B cell (primary cell): ENCODE results near the gene CHD5. TPM values are rescaled to one million over a fixed set of nuclear protein-coding genes. Genes with fewer than 3 reads are reported as not detected.

Experiments used
- ATAC-seq: fragments of 200-7000 bp; cut with Tn5 transposase; one replicate; pipeline ENCODE4 v1.10.0; 2021; ENCODE audit warnings: low read depth, mild to moderate bottlenecking, moderate number of reproducible peaks, moderate library complexity
- CTCF ChIA-PET: fragments of 350-600 bp; sonication (Branson Sonifier 250); formaldehyde crosslinking; loops from one replicate; lab custom pipeline; 2021; ENCODE audit warnings: antibody characterized with exemption, inconsistent platforms; lab: Charles Lee
- POLR2A ChIA-PET: fragments of 350-600 bp; sonication (Branson Sonifier 250); formaldehyde crosslinking; loops from one replicate; lab custom pipeline; 2021; ENCODE audit warnings: antibody characterized with exemption; lab: Charles Lee
- DNase-seq: peaks from one replicate; pipeline ENCODE4 v3.0.0; 2013
- H2AFZ ChIP-seq: 2 replicates; pipeline ENCODE4 v1.6.1; 2012; ENCODE audit warnings: mild to moderate bottlenecking, low read depth, low read length; ENCODE audit not compliant: insufficient read depth, poor library complexity, severe bottlenecking
- H3K27ac ChIP-seq, 2 donors: 1 replicate in 1 of 2; 2 replicates in 1 of 2; pipeline ENCODE4 v1.5.1; 2012 to 2013; ENCODE audit warnings: low read length in 2 of 2, mild to moderate bottlenecking in 2 of 2, moderate library complexity in 1 of 2
- H3K27me3 ChIP-seq, 4 experiments: fragments of 200-600 bp in 1 of 4; sonication (generic) in 1 of 4; replicated peaks in 1 of 4; 1 replicate in 2 of 4; 2 replicates in 2 of 4; pipeline versions ENCODE4 v1.6.1 to v1.7.0; 2013 to 2016; ENCODE audit warnings: low read length in 3 of 4, mild to moderate bottlenecking in 2 of 4, mixed read lengths in 1 of 4, moderate library complexity in 1 of 4; ENCODE audit not compliant: insufficient read depth in 4 of 4, control insufficient read depth in 3 of 4; ENCODE audit errors: control extremely low read depth in 1 of 4
- H3K36me3 ChIP-seq, 2 experiments: replicated peaks in 1 of 2; 1 replicate in 1 of 2; 2 replicates in 1 of 2; pipeline versions ENCODE4 v1.6.1 to v1.7.1; 2013; ENCODE audit warnings: low read length in 1 of 2; ENCODE audit not compliant: insufficient read depth in 2 of 2, control insufficient read depth in 1 of 2; ENCODE audit errors: control extremely low read depth in 1 of 2, extremely low read depth in 1 of 2
- H3K4me1 ChIP-seq, 2 donors: fragments of 200-600 bp in 1 of 2; sonication (generic) in 1 of 2; 1 replicate in 1 of 2; 2 replicates in 1 of 2; pipeline versions ENCODE4 v1.5.1 to v1.6.1; 2013 to 2017; ENCODE audit warnings: low read length in 2 of 2; ENCODE audit not compliant: control insufficient read depth in 2 of 2, insufficient read depth in 2 of 2
- H3K4me2 ChIP-seq: replicated peaks from 2 replicates; pipeline ENCODE3; 2012; ENCODE audit warnings: mild to moderate bottlenecking, low read depth, low read length; ENCODE audit not compliant: poor library complexity, severe bottlenecking
- H3K4me3 ChIP-seq, 5 experiments: fragments of 200-600 bp in 1 of 5; sonication (generic) in 1 of 5; 1 replicate in 3 of 5; 2 replicates in 2 of 5; pipeline versions ENCODE4 v1.5.1 to v1.7.0; 2011 to 2016; ENCODE audit warnings: low read length in 4 of 5, mild to moderate bottlenecking in 4 of 5, low read depth in 2 of 5, control low read depth in 1 of 5, moderate library complexity in 1 of 5; ENCODE audit not compliant: insufficient read depth in 1 of 5; ENCODE audit errors: control extremely low read depth in 1 of 5, extremely low read depth in 1 of 5
- H3K79me2 ChIP-seq: fragments of 200-600 bp; sonication (generic); one replicate; pipeline ENCODE4 v1.6.0; 2016; ENCODE audit warnings: low read length; ENCODE audit not compliant: control insufficient read depth, insufficient read depth
- H3K9ac ChIP-seq: fragments of 200-600 bp; sonication (generic); 2 replicates; pipeline ENCODE4 v1.6.1; 2017; ENCODE audit warnings: mild to moderate bottlenecking, low read length, moderate library complexity
- H3K9me3 ChIP-seq, 3 donors: one replicate each; pipeline versions ENCODE4 v1.6.1 to v1.7.1; 2013; ENCODE audit warnings: low read length in 2 of 3; ENCODE audit not compliant: control insufficient read depth in 2 of 3, insufficient read depth in 1 of 3; ENCODE audit errors: control extremely low read depth in 1 of 3
- H4K20me1 ChIP-seq: 2 replicates; pipeline ENCODE4 v1.6.0; 2012; ENCODE audit warnings: mild to moderate bottlenecking, low read length; ENCODE audit not compliant: insufficient read depth, control insufficient read depth, poor library complexity, severe bottlenecking
- H3K27ac Mint-ChIP-seq: one replicate; pipeline ENCODE4 v1.8.0; 2021; ENCODE audit warnings: mixed read lengths
- H3K27me3 Mint-ChIP-seq: one replicate; pipeline ENCODE4 v1.8.0; 2021; ENCODE audit warnings: mixed read lengths
- H3K4me1 Mint-ChIP-seq: one replicate; pipeline ENCODE4 v1.8.0; 2021; ENCODE audit warnings: mixed read lengths
- H3K4me3 Mint-ChIP-seq: one replicate; pipeline ENCODE4 v1.8.0; 2021; ENCODE audit warnings: mixed read lengths
- H3K9me3 Mint-ChIP-seq: one replicate; pipeline ENCODE4 v1.8.0; 2022; ENCODE audit warnings: mixed read lengths; ENCODE audit not compliant: insufficient read depth
- CTCF ChIP-seq: fragments of 200-600 bp; IDR thresholded peaks from one replicate; pipeline ENCODE4 v1.8.0; 2022; ENCODE audit warnings: antibody characterized with exemption, mild to moderate bottlenecking
- EZH2 ChIP-seq: IDR thresholded peaks from 2 replicates; pipeline ENCODE4 v1.6.1; 2012; ENCODE audit warnings: borderline replicate concordance, low read depth, mild to moderate bottlenecking, moderate library complexity, low read length; ENCODE audit not compliant: insufficient read depth, poor library complexity, severe bottlenecking
- WGBS: methylation state at CpG from one replicate; pipeline ENCODE4 v1.1.5; 2013; ENCODE audit warnings: missing lambda C conversion rate; ENCODE audit not compliant: insufficient coverage; 5-methylcytosine and 5-hydroxymethylcytosine counted together
- intact Hi-C: fragments of 100-400 bp; cut with micrococcal nuclease; formaldehyde crosslinking; loops from one replicate; pipeline ENCODE4 v1.10.0; 2022
- polyA plus RNA-seq: library from polyadenylated mRNA; depleted of rRNA; stranded (reverse); fragments of >200 nt; gene quantifications from 2 replicates; pipeline ENCODE4 v1.2.3, GENCODE V29; 2012
- total RNA-seq, 2 donors: library from RNA; stranded (reverse); fragments of 120-200 nt in 1 of 2; gene quantifications; 1 replicate in 1 of 2; 2 replicates in 1 of 2; pipeline versions ENCODE4 v1.2.3 to v1.2.4, GENCODE V29; 2013 to 2022

The CHD5 gene
- total and polyA plus RNA-seq, 2 donors (not counting 1 experiment from before 2014, with no cell fraction given) = 0.18 to 0.20 TPM

- Histone ChIP-seq H3K27me3 (peaks cover 0 to 36% (median 6%) of the 10 kb centered on the region in 4 experiments), H3K4me2 (peak overlapping the region; percentile 1), H3K4me3 (no peak overlapping the region), H3K9me3 (peaks cover 0 to 6% (median 0%) of the 10 kb centered on the region in 3 donors), H4K20me1 (no peaks in the 10 kb centered on the region), H3K4me1 (peaks cover 22 to 29% of the 10 kb centered on the region in 2 donors), H3K79me2 (no peaks in the 10 kb centered on the region), H3K9ac (no peak overlapping the region), H3K27ac (no peak overlapping the region), H2AFZ (no peak overlapping the region), H3K36me3 (no peaks in the 10 kb centered on the region)
- POLR2A ChIA-PET = no interaction called here
- TF ChIP-seq EZH2 (no peak), CTCF (no peak)
- intact Hi-C loops = no loop called here
- DNase-seq (no peak), ATAC-seq (no peak)
- H3K4me3 Mint-ChIP-seq = peak overlapping the region; percentile 18
- H3K27me3 Mint-ChIP-seq = peaks cover 35% of the 10 kb centered on the region
- no peaks in the 10 kb centered on the region for H3K9me3 Mint-ChIP-seq
- WGBS = 67% methylated on average over 14 of the region's 20 CpGs
- H3K27ac Mint-ChIP-seq = no peak overlapping the region
- H3K4me1 Mint-ChIP-seq = peaks cover 22% of the 10 kb centered on the region
- CTCF ChIA-PET = interaction anchor here (0.6 kb wide), 1 partner anchor 21 kb away, joined by 4 read pairs; no protein-coding TSS in a partner anchor
Measured at GRCh38 chr1:6212193-6212959, 32.3 kb upstream of the CHD5 start.

GRCh38 chr1:6211731-6212130, 31.6 kb upstream of the CHD5 start:
- whole genome bisulfite sequencing = 97% methylated on average over 8 of the region's 16 CpGs
- H3K27ac ChIP-seq = no peak overlapping the region
- H3K4me3 ChIP-seq = no peak overlapping the region
- H3K9ac ChIP-seq = no peak overlapping the region
- H2AFZ ChIP-seq = no peak overlapping the region
- H3K27me3 ChIP-seq = peaks cover 0 to 37% (median 11%) of the 10 kb centered on the region in 4 experiments
- no peak overlapping the region for H3K4me2 ChIP-seq
- peaks cover 0 to 6% (median 0%) of the 10 kb centered on the region in 3 donors for H3K9me3 ChIP-seq
- Mint-ChIP-seq H3K9me3 (no peaks in the 10 kb centered on the region), H3K27ac (no peak overlapping the region), H3K4me1 (peaks cover 25% of the 10 kb centered on the region), H3K4me3 (no peak overlapping the region), H3K27me3 (peaks cover 33% of the 10 kb centered on the region)
- DNase-seq (no peak), ATAC-seq (no peak)
- CTCF ChIA-PET = no interaction called here
- POLR2A ChIA-PET = no interaction called here
- intact Hi-C loops = no loop called here
- no peaks in the 10 kb centered on the region for H4K20me1 ChIP-seq
- H3K36me3 ChIP-seq = no peaks in the 10 kb centered on the region
- H3K79me2 ChIP-seq = no peaks in the 10 kb centered on the region
- peaks cover 26 to 31% of the 10 kb centered on the region in 2 donors for H3K4me1 ChIP-seq
- TF ChIP-seq CTCF (no peak), EZH2 (no peak)
